Stimulated activated memory B cell treated with anti-CD40 and anti-IgM and Interleukin-4, amounts not matched to agents 10 μg/mL and 1 μg/mL and 100 μg/mL, for 72 hours (primary cell): ENCODE measurements around the gene GALNT12.
A peak's percentile ranks its signal among the peaks of the same experiment; 100 is the strongest.

ENCODE experiments used
- ATAC-seq: fragments of 150-1000 bp; cut with Tn5 transposase; 2 replicates; pipeline ENCODE4 v1.10.0; 2021
- H3K27ac Mint-ChIP-seq: one replicate; pipeline ENCODE4 v1.8.0; 2022; ENCODE audit warnings: mild to moderate bottlenecking, mixed read lengths
- H3K27me3 Mint-ChIP-seq: one replicate; pipeline ENCODE4 v1.8.0; 2022; ENCODE audit warnings: mixed read lengths
- H3K36me3 Mint-ChIP-seq: one replicate; pipeline ENCODE4 v1.8.0; 2022; ENCODE audit warnings: mixed read lengths
- H3K4me1 Mint-ChIP-seq: one replicate; pipeline ENCODE4 v1.8.0; 2022; ENCODE audit warnings: mixed read lengths
- H3K4me3 Mint-ChIP-seq: one replicate; pipeline ENCODE4 v1.8.0; 2022; ENCODE audit warnings: mild to moderate bottlenecking, moderate library complexity, mixed read lengths
- H3K9me3 Mint-ChIP-seq: one replicate; pipeline ENCODE4 v1.8.0; 2022; ENCODE audit warnings: mixed read lengths

Gene GALNT12

GRCh38 chr9:98808411-98808815, 943 bp downstream of the GALNT12 start:
- peak overlapping the region; percentile 82 for H3K4me3 Mint-ChIP-seq
- peaks cover 29% of the 10 kb centered on the region for H3K4me1 Mint-ChIP-seq
- ATAC-seq, result no peak
- H3K9me3 Mint-ChIP-seq, result peaks cover 5% of the 10 kb centered on the region
- peak overlapping the region; percentile 63 for H3K27ac Mint-ChIP-seq
- peaks cover 12% of the 10 kb centered on the region for H3K27me3 Mint-ChIP-seq
- peaks cover 7% of the 10 kb centered on the region for H3K36me3 Mint-ChIP-seq

GRCh38 chr9:98808875-98809274, 1.4 kb downstream of the GALNT12 start:
- Mint-ChIP-seq H3K4me3 (peak overlapping the region; percentile 82), H3K27ac (peak overlapping the region; percentile 63), H3K4me1 (peaks cover 29% of the 10 kb centered on the region), H3K27me3 (peaks cover 12% of the 10 kb centered on the region), H3K36me3 (peaks cover 7% of the 10 kb centered on the region), H3K9me3 (peaks cover 5% of the 10 kb centered on the region)
- no peak for ATAC-seq

- ATAC-seq, result no peak
- H3K4me1 Mint-ChIP-seq, result peaks cover 29% of the 10 kb centered on the region
- H3K36me3 Mint-ChIP-seq, result peaks cover 7% of the 10 kb centered on the region
- H3K9me3 Mint-ChIP-seq, result peaks cover 5% of the 10 kb centered on the region
- H3K4me3 Mint-ChIP-seq, result peak overlapping the region; percentile 8
- H3K27me3 Mint-ChIP-seq, result peaks cover 12% of the 10 kb centered on the region
- H3K27ac Mint-ChIP-seq, result no peak overlapping the region
These were observed 2.0 kb downstream of the GALNT12 start for GRCh38 chr9:98809311-98810101.

DNA sequence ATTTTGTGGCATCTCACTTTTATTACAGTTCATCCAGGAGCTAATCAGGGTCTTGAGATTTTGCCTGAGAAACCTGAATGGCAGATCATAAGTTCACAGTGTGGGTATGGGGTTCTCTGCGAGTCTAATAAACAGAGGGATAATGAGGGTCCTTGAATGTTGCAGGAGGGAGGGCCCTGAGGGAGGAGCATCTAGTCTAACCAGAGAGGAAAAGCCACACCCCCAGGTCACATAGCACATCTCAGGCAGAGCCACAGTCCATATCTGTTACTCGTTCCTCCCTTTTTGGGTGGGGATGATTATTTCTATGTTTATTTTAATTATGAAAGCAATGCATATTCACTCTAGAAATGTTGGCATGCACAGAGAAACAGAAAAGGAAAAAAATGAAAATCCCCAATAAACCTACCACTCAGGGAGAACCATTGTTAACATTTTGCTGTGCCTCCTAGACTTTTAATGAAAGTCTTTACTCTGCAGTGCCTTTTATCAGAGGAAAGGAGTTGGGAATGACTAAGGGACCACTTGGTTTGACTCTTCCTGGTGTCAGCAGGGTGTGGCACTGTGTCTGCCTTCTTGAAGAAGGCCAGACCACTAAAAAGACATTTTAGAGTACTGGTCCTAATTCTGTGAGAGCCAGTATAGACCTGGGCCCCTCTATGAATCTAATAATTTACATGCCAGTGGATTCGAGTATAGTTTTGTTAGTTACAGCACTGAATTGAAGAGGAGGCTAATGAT, 2.8 kb downstream of the GALNT12 start:
- Mint-ChIP-seq H3K36me3 (peaks cover 7% of the 10 kb centered on the region), H3K27ac (no peak overlapping the region), H3K27me3 (peaks cover 12% of the 10 kb centered on the region)

DNA sequence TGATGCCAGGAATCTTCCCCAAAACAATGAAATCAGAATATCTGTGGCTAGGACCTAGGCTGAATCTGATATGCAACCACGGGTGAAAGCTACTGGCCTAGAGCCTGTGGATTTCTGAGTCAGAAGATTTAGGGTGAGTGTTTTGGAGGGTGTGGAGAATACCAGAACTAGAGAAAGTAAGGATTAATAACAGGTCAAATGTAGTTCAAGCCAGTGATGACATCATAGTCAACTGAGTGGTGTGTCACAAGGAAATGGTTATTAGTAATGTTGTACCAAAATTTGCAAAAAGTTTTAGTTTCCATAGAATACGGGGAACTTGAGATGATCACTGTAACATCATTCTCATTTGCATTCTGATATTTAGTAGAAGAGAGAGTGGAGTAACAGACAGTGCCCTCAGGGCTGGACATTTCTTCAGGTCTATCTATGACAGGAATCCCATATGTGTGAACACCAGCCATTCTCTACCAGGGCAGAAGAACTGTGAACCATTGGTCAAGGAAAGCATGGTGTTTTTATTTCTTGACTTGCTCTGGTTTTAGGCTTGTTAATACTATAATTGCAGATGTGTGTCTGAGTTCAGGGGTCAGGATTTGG, 3.7 kb downstream of the GALNT12 start:
- H3K4me3 Mint-ChIP-seq, result no peak overlapping the region

More for the DNA sequence above, 2.8 kb downstream of the GALNT12 start:
- H3K4me3 Mint-ChIP-seq, result no peak overlapping the region
- H3K9me3 Mint-ChIP-seq, result peaks cover 5% of the 10 kb centered on the region
- no peak for ATAC-seq
- peaks cover 29% of the 10 kb centered on the region for H3K4me1 Mint-ChIP-seq

DNA sequence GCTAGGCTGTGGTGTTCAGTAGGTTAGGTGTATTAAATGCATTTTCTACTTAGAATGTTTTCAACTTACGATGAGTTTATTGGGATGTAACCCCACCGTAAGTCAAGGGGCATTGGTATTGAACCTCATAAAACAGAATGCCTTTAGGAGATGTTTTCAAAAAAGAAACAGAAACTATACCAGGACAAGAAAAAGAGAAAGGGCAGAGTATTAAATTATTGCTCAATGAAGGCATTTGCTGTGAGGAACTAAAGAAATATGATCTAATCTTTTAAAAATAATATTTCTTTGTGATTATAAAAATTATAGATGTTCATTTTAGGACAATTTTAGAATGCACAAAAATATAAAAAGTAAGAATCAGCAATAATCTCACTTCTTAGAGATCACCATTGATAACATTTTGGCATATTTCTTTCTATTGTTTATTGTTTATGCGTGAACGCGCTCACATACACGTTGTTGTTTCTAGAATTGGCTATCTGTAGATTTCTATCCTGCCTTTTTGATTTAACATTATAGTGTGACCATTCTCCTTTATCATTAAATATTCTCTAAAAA, 8.0 kb downstream of the GALNT12 start:
- Mint-ChIP-seq H3K27me3 (no peaks in the 10 kb centered on the region), H3K9me3 (peaks cover 5% of the 10 kb centered on the region)
- no peak for ATAC-seq

More for the DNA sequence above, 3.7 kb downstream of the GALNT12 start:
- peaks cover 7% of the 10 kb centered on the region for H3K36me3 Mint-ChIP-seq
- H3K27ac Mint-ChIP-seq, result no peak overlapping the region
- H3K9me3 Mint-ChIP-seq, result peaks cover 5% of the 10 kb centered on the region
- H3K4me1 Mint-ChIP-seq, result peaks cover 29% of the 10 kb centered on the region
- ATAC-seq, result no peak
- peaks cover 12% of the 10 kb centered on the region for H3K27me3 Mint-ChIP-seq

GRCh38 chr9:98818764-98819163, 11.3 kb downstream of the GALNT12 start:
- no peak overlapping the region for H3K4me3 Mint-ChIP-seq
- peaks cover 13% of the 10 kb centered on the region for H3K36me3 Mint-ChIP-seq
- no peaks in the 10 kb centered on the region for H3K4me1 Mint-ChIP-seq
- no peak overlapping the region for H3K27ac Mint-ChIP-seq
- H3K27me3 Mint-ChIP-seq, result no peaks in the 10 kb centered on the region
- no peak for ATAC-seq
- H3K9me3 Mint-ChIP-seq, result no peaks in the 10 kb centered on the region

More for the DNA sequence above, 8.0 kb downstream of the GALNT12 start:
- Mint-ChIP-seq H3K4me3 (no peak overlapping the region), H3K36me3 (peaks cover 13% of the 10 kb centered on the region), H3K27ac (no peak overlapping the region), H3K4me1 (peaks cover 7% of the 10 kb centered on the region)

DNA sequence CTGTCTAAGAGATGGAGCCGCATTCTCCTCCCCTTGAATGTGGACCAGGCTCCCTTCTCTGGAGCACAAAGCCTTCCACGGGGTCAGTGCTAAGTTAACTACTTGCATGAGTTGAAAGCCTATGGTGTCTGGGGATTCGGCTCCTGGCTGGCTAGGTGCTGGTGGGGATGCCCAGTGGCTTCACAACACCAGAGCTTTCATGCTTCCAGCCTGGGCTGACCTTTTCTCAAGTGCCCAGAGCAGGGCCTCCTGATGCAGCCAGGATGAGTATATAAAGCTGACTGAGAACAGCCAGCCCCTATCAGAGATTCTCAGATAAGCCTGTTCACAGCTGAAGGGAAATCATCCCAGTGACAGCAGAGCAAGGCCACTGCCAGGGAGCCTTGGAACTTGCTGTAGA, 11.8 kb downstream of the GALNT12 start:
- ATAC-seq, result no peak
- no peaks in the 10 kb centered on the region for H3K27me3 Mint-ChIP-seq
- no peak overlapping the region for H3K27ac Mint-ChIP-seq
- H3K36me3 Mint-ChIP-seq, result peaks cover 13% of the 10 kb centered on the region
- H3K4me3 Mint-ChIP-seq, result no peak overlapping the region
- H3K4me1 Mint-ChIP-seq, result no peaks in the 10 kb centered on the region
- no peaks in the 10 kb centered on the region for H3K9me3 Mint-ChIP-seq

GRCh38 chr9:98821831-98822230, 14.4 kb downstream of the GALNT12 start:
- no peak for ATAC-seq
- Mint-ChIP-seq H3K9me3 (no peaks in the 10 kb centered on the region), H3K4me3 (no peak overlapping the region), H3K4me1 (no peaks in the 10 kb centered on the region), H3K27ac (no peak overlapping the region), H3K36me3 (peaks cover 15% of the 10 kb centered on the region), H3K27me3 (no peaks in the 10 kb centered on the region)

GRCh38 chr9:98822661-98823060, 15.2 kb downstream of the GALNT12 start:
- no peaks in the 10 kb centered on the region for H3K4me1 Mint-ChIP-seq
- H3K4me3 Mint-ChIP-seq, result no peak overlapping the region
- no peaks in the 10 kb centered on the region for H3K27me3 Mint-ChIP-seq
- H3K9me3 Mint-ChIP-seq, result no peaks in the 10 kb centered on the region
- no peak for ATAC-seq
- no peak overlapping the region for H3K27ac Mint-ChIP-seq
- H3K36me3 Mint-ChIP-seq, result peaks cover 20% of the 10 kb centered on the region

- H3K9me3 Mint-ChIP-seq, result no peaks in the 10 kb centered on the region
- ATAC-seq, result no peak
These were observed 16.3 kb downstream of the GALNT12 start for GRCh38 chr9:98823666-98824334.

GRCh38 chr9:98825414-98825813, 17.9 kb downstream of the GALNT12 start:
- Mint-ChIP-seq H3K4me1 (no peaks in the 10 kb centered on the region), H3K27me3 (no peaks in the 10 kb centered on the region), H3K36me3 (peaks cover 14% of the 10 kb centered on the region), H3K9me3 (no peaks in the 10 kb centered on the region), H3K27ac (no peak overlapping the region), H3K4me3 (no peak overlapping the region)
- no peak for ATAC-seq

More at GRCh38 chr9:98823666-98824334, 16.3 kb downstream of the GALNT12 start:
- H3K27ac Mint-ChIP-seq, result no peak overlapping the region
- H3K36me3 Mint-ChIP-seq, result peaks cover 16% of the 10 kb centered on the region
- no peaks in the 10 kb centered on the region for H3K27me3 Mint-ChIP-seq
- no peak overlapping the region for H3K4me3 Mint-ChIP-seq
- no peaks in the 10 kb centered on the region for H3K4me1 Mint-ChIP-seq

DNA sequence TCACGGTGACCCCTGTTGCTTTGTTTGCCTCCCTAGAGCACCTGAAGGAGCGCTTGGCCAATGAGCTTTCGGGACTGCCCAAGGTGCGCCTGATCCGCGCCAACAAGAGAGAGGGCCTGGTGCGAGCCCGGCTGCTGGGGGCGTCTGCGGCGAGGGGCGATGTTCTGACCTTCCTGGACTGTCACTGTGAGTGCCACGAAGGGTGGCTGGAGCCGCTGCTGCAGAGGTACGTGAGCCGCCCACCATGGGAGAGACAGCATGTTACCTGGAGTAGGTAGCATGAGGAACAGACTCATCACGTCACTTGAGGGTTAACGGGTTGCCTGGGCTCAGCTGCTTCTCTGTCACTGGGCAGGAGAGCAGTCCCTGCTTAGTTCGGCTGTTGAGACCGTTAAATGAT, 19.2 kb downstream of the GALNT12 start:
- Mint-ChIP-seq H3K9me3 (no peaks in the 10 kb centered on the region), H3K4me3 (no peak overlapping the region)

GRCh38 chr9:98829766-98830165, 22.3 kb downstream of the GALNT12 start:
- H3K4me3 Mint-ChIP-seq, result no peak overlapping the region
- ATAC-seq, result no peak

More for the DNA sequence above, 19.2 kb downstream of the GALNT12 start:
- H3K4me1 Mint-ChIP-seq, result no peaks in the 10 kb centered on the region
- no peaks in the 10 kb centered on the region for H3K27me3 Mint-ChIP-seq
- no peak for ATAC-seq
- H3K36me3 Mint-ChIP-seq, result peaks cover 19% of the 10 kb centered on the region
- H3K27ac Mint-ChIP-seq, result no peak overlapping the region

GRCh38 chr9:98830554-98830953, 23.1 kb downstream of the GALNT12 start:
- ATAC-seq, result no peak
- Mint-ChIP-seq H3K4me3 (no peak overlapping the region), H3K27ac (no peak overlapping the region), H3K36me3 (peaks cover 19% of the 10 kb centered on the region), H3K9me3 (no peaks in the 10 kb centered on the region), H3K27me3 (no peaks in the 10 kb centered on the region), H3K4me1 (no peaks in the 10 kb centered on the region)

More at GRCh38 chr9:98829766-98830165, 22.3 kb downstream of the GALNT12 start:
- H3K36me3 Mint-ChIP-seq, result peaks cover 19% of the 10 kb centered on the region
- H3K4me1 Mint-ChIP-seq, result no peaks in the 10 kb centered on the region
- no peaks in the 10 kb centered on the region for H3K27me3 Mint-ChIP-seq
- H3K9me3 Mint-ChIP-seq, result no peaks in the 10 kb centered on the region
- H3K27ac Mint-ChIP-seq, result no peak overlapping the region
